Medulla oblongata (tissue), 1 donor: Measurements from ENCODE around the gene USH1C.

ENCODE experiments used
- DNase-seq: peaks from one replicate; pipeline ENCODE4 v3.0.0-alpha.2; 2015; ENCODE audit errors: extremely low spot score

The USH1C gene

DNA sequence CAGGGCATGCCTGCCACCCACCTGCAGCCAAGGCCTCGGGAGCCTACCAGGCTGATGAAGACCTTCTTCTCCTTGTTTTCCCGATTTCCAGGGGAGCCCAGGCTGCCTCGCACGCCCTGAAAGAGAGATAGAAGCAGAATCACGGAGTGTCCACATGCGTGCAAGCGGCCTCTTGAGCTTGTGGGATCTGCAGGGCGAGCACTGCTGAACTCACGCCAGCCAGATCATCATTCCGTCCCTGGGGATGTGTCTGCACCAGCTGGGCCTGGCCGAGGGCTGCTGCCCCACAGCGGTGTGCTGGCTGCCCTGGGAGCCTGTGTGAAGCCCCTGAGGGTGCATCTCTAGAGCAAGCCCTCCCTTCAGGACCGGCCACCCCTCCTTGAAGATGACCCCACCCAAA lies 17.9 kb downstream of the USH1C start:
- peak; percentile 41 for DNase-seq

DNA sequence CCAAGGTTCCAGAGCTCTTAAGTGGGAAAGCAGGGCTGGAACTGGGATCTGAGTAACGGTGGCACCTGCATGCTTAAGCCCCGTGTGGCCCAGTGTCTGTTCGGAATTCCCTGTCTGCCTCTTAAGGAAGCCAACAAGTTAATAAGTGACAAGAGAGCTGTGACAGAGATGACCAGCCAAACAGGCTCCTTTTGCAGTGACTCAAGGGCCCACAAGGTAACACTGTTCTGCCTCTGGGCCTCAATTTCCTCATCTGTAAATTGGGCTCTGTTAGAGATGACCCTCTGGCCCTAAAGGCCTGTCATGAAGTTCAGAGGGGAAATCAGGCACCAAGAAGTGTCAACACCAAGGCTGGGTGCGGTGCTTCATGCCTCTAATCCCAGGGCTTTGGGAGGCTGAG lies 18.6 kb downstream of the USH1C start:
- DNase-seq, result no peak

DNA sequence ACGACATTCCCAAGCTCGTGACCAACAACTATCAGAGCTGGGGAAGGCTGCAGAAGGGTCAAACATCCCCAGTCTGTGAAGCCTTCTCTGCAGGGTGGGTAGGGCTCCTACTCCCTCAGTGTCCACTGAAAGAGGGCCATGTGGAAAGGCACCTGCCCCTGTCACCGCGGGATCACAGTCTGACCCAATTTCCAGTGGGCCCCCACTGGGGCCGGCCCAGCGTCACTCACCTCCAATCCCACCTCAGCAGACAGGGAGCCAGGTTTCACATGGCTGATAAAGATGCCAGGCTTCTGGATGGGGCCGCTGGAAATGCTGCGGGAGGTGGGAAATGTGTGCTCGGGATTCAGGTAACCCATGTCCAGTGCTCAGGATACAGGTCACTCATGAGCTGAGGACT lies 20.0 kb downstream of the USH1C start:
- no peak for DNase-seq

DNA sequence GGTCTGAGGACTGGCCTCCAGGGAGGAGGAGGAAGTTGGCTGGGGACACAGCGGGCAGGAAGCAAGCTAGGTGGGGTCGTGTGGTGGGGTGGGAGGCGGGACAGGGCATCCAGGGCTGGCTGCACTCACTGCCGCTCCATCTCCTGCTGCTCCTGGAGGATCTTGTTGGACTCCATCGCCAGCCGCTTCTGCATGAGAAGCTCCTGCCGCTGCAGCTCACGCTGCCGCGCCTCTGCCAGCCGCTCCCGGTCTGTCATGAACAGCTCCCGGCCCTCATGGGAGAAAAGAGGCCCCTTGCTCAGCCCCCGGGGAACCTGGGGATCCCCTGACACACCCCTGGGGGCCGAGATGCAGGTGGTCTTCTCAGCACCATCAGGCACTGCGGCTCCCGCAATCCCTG lies 21.6 kb downstream of the USH1C start:
- DNase-seq, result no peak

DNA sequence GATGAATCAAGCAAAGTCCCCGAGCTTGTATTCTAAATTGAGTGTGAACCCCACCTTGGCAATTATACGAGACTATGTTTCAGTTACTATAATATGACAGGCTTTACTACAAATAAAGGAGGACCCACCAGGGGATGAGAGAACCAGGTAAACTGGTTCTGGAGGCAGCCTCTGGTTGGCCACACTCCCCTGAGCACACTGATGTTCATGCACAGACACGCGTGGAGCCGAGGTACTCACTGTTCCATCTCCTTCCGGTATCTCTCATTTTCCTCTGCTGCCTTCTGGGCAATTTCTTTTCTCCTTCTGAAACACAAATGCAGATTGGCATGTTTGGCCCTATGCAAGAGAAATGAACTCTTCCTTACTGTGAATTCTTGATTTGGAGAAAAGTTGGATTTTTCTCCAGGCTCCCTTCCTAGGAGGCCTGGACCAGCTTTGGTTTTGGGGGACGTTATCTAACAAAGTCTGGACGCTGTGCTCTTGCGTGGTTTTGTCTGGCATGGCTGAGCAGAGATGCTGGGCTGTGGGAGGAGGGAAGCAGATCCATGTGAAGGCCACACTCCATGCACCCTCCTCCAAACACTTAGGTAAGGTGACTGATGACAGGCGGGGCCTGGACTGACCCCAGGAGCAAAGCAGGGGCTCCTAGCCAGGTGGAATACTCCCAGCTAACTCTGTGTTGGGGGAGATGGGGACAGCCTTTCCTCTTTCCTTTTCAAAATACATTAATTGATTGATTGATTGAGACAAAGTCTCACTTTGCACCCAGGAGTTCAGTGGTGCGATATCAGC lies 22.9 kb downstream of the USH1C start:
- DNase-seq, result no peak

DNA sequence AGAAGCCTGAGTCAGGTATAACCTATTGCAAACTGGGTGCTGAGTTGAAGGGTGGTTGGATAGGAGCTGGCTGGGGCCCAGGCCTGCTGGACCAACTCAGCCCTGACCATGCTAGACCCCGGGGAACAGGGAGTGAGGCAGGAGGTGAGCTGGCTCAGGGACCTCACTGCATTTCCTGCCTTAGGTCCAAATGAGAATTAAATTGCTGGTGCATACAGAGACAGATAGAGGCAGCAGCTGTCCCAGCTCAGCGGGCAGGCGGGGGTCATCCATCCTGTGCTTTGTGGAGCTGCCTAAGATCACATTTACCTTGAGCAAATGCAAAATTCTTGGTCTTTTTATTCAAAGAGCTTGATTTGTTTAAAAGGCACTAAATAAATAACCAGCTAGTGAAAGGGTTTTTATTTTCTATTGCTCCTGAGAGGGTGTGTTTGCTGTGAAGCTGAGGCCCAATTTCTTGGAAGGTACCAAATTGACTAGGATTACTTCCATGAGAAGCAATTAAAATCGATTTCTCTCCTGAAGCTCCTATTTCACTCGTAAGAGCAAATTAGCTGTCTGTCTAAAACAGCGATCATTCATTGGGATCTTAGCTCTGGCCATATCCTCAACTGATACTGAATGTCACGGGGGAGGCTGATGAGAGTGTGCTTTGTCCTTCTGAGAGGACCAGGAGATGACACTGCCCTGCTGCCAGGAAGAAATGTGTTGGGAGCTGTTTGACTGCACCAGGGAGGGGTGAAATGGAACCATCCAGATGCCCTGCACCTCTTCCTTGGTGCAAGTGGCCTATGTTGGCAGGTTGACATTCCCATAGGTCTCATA lies 24.9 kb downstream of the USH1C start:
- peak; percentile 93 for DNase-seq

DNA sequence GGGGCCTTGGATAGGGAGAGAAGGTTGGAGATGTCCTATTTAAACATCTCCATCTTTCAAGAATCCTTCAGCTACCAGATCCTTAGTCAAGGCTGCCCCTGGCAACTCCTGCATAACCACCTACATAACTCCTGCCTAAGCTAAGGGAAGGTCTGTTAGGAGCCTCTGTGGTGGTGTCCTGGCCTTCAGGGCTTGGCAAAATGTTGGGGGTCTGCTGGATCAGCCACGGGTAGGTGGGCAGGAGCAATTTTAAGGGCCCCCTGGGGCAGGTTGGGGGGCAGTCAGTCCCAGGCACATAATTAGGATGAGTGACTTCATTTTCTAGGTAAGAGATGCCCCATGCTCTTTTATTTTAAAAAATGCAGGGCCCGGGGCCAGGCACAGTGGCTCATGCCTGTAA lies 25.9 kb downstream of the USH1C start:
- DNase-seq, result no peak

DNA sequence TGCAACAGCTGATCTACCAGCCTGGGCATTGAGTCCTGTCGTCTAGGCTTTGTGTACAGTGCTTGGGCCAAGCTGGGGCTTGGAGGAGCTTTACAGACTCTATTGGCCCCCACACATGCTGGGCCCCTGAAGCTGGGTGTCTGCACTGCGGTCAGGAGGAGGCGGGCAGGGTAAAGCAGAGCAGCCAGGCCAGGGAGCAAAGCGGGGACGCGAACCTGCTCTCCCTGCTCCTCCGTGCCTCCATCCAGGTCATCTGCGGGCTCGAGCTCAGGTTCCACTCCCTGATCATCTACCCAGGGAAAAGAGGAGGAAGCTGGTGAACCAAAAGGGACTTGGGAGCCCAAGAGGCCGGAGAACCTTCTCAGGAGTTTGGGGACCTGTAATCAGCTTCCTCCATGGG lies 27.0 kb downstream of the USH1C start:
- no peak for DNase-seq

DNA sequence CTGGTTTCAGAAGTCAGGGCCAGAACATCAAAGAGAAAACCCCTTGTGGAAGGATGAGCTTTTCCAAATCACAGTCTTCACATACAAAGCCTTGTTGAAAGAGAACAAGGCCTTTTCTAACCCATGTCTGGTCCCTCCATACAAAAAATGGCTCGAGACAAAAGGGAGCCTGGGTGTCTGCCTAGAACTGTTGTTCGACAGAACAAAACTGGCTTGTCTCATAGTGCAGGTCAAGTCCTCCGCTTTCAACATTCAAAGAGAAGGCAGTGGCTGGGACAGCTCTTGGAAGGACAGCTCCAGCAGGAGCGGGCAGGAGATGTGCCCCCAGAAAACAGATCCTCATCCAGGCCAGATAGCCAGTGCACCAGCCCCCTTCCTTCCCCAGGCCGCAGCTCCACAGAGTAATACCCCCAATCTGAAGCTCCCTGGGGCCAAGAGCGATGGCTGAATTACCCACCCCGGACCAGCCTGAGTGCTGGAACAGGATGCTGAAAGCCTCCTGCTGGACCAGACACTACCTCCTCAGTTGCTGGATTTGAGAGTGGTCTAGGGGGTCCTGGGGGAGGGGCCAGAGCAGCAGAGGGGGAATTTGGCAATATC lies 27.6 kb downstream of the USH1C start:
- peak; percentile 93 for DNase-seq

DNA sequence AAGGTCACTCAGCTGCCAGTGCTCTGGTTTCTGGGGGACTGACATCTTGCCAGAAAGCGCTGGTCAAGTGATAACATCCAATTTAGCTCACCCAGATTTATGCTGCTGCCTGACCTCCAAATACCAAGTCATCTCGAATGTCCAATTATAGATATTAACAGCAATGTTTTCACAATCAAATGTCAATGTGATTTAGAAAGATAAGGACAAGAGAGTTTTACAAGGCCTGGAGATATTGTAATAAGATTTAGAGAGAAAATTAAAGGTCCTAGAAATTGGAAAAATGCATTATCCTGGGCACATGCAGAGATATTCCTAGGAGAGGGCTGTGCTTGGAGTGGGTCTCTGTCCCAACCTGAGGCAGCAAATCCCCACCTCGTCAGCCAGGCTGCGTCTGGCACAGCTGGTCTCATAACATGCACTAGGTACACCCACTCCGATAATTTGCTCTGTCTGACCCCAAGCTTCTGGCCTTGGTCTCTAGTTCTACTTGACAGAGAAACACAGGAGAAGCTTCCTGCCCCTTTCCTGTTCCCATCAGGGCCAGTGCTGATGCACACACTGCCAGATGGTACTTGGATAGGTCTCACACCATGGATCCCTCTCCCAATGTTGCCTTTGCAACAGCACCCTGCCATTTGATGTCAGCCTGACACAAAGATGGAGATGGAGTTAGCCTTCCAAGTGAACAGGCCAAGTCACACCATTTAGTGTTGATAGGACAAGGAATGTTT lies 28.6 kb downstream of the USH1C start:
- no peak for DNase-seq

DNA sequence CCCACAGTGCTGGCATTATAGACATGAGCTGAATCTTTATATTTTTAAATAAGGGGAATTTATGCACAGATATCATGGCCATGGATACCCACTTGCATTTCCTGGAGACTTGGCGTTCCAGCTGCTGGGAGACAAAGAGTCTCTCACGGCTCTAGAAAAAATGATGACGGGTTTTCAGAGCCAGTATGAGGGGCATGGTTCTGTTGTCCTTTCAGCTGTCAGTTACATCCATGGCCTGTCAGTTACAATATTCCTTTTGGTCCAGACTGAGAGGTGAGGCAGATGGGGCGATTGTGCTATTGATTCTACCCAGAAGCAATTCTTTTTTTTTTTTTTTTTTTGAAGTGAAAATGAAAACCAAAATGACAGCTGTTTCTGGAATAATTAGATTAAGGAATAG lies 29.7 kb downstream of the USH1C start:
- DNase-seq, result peak; percentile 51

DNA sequence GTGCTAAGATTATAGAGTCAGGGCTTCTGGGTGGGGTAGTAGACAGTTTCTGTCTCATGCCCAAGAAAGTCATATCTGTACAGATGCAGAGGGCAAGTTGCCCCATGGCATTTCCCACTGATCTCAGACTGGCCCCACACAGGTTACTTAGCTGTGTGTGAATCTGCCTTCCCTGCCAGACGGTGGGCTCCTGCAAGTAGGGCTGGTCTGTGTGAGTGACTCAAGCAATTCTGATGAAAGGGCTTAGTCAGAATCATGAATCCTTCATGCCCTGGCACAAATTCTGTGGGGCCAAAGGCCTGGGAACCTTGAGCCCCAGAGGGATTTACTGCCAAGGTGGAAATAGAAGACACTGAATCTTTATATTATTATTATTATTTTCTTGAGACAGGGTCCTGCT lies 30.4 kb downstream of the USH1C start:
- DNase-seq, result no peak

DNA sequence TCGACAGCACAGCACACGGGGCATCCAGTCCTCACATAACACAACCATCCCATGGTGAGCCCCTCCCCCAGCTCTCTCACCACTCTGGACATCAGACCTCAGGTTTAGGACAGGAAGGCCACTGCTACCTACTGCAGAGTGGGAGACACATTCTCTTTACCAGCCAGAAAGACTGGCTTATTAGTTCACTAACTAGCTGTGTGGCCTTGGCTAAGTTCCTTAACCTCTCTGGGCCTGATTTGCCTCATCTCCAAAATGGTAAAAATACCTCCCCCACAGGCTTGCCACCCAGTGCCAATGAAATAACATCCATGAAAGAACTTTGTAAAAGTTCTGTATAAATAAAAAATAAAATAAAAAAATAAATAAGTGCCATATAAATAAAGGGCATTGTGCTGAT lies 32.1 kb downstream of the USH1C start:
- no peak for DNase-seq

DNA sequence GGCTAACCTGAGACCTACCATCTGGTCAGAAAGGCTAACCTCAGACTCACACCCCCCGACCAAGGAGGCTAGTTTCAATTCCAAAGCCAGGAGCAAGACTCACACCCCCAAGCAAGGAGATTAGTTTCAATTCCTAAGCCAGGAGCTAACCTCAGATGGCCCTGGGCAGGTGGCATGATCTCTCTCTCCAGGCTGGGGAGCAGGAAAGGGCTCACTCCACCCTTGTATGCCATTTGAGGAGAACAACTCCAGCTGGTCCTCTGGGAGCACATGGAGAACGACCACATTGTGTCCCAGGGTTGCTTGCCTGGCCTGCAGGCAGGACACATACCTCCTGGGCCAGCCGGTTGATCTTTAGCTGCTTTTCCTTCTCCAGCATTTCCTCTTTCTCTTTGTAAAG lies 32.6 kb downstream of the USH1C start:
- DNase-seq, result no peak

DNA sequence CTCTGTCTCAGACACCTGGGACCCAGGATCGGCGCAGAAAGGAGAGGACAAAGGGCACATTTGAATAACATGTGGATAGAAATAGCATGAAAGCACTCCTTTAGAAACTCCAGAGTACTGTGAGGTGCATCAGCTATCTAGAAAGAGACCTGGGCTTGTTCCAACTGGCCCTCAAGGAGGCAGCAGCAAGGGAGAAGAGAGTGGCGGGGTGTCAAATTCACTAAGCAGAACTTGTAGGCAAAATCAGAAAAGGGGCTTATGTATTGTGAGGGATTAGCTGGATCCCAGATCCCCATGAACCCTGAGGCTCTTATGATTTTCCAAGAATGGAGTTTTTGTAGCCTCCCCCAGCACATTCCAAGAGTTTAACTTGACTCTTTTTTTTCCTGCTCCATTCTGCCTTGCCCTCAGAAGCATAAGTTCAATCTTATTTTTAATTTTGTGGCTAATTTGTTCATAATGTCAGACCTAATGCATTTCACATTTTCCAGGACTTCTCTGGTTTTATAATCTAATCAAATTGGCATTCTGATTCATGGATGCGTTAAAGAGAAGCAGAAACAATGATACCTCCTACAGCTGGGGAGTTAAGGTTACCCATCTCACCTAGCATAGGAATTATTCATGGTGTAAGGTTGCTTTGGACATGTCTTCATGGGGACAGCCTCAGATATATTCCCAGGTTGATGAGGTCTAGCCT lies 33.6 kb downstream of the USH1C start:
- no peak for DNase-seq

DNA sequence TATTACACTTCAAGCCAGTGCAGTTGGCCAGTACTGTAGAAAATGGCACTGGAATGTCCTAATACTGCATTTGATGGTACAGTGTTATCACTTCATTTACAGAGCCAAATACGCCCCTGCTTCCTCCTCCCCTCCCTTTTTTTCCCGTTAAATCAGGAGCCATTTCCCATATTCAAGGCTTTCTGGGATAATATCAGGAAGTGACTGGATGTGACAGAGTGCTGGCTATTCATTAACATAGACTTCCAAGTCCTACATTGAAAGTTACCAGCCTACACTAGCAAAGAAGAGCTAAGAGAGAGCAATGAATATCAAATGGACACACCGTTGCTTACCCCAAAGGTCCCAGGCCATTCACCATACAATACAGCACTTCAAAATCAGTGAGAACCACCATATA lies 35.4 kb downstream of the USH1C start:
- DNase-seq, result no peak

DNA sequence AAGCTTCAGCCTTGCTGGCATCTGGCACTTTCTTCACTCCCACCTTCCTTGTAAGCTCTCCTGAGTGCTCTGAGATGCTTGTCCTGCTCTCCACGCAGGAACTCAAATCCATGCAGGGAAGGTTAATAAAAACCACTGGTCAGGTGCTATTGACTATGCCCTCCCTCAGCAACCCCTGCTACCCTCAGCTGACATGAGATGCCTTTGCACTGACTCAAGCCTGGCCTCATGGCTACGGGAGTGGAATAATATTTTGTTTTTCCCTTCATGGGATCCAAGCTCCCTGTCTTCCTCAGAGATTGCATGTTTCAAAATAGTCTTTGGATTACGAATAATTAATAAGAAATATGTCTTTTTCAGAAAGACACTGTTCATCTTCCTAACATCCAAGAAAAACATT lies 35.9 kb downstream of the USH1C start:
- DNase-seq, result no peak

DNA sequence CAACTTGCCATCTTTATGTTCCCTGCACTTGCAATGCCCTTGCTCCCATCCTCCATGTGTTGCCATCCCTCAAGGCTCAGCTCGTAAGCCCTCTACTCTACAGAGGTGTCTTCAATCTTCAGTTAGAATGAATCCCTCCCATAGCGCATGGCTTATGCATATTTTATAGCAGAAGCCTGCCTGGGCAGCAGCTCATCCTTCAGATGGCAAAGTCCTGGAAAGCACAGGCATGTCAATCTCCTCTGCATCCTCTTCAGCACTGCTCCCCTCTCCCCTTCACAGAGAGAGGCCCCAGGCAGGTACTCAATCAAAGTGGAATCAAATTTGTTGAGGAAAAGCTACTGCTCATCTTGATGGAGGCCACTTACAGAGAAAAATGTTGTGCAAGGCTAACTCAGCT lies 36.4 kb downstream of the USH1C start:
- DNase-seq, result no peak

DNA sequence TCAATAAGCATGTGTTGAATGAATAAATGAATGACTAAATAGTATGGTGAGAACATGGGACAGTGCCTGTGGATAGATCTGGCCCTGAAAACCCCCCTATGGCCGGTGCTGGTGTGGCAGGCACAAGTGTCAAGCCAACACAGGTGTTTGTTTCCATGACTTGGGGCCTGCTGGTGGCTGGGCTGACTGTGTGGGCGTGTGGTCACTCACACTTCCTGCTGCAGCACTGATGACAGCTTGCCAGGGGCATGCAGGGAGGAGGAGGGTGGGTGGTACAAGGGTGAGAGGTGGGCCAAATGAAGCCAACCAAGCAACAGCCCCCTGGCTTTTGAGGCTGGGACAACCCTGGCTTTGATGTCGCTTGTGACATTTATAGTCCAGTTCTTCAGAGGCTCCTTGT lies 37.3 kb downstream of the USH1C start:
- DNase-seq, result no peak

DNA sequence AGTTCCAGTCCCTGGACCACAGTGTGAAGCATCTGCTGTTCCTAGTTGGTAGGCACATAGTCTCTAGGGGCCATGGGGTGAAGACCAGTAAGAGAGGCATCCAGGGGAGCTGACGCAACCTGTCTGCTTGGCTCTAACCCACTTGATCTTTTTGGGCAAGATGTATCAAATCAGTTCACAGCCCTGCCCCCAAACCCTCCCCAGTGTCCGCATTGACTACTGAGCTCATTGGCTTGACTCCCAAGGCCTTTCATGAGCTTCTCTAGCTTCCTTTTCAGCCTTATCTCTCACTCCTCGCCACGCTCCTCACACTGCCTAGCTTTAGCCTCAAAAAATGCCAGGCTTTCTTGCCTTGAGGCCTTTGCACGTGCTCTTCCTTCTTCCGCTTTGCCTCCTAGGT lies 37.9 kb downstream of the USH1C start:
- DNase-seq, result no peak

DNA sequence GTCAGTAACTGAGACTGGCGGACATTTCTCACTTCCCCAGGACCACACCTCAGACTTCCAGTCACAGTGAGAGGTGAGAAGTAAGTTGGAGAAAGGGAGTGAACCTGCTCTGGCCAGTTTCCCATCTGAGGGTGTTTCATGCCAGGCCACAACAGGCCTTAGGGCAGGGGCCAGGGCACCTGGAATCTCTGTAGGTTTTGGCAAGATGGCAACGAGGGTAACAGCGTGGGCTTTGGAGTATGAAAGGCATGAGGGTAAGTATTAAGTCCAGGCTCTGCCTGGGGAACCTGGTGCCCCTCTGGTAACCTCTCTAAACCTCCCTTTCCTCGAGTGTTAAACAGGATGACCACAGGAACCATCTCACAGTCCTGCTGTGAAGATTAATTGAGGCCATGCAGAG lies 39.1 kb downstream of the USH1C start:
- no peak for DNase-seq
